SHP77 treated with DMSO at 0.1 percent for 48 hours (cell line): ENCODE data around the gene REXO5.

Source experiments
- DNase-seq: peaks from one replicate; lab custom pipeline; 2025; lab: John Stamatoyannopoulos, UW

REXO5 gene

DNA sequence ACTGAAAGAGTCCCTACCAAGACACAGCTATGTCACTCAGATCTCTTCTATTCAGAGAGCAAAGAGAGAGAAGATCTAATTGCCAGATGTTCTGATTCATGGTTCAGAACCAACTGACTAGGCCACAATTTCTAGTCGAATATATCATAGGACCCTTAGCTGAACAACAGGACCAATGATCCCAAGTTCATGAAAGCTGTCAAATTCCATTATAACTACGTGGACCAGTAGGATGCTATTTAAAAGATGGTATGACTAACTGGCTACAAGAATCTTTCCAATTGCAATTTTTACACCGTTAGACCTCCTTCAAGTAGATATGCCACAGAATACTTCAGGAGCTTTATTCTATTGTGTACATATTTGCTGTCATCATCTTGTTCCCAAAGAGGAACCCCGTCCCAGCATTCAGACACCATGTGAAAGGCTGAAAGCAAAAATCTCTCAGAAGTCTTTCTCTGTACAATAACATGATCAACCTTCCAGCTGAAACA is 67.8 kb downstream of the REXO5 start:
- no peak for DNase-seq

DNA sequence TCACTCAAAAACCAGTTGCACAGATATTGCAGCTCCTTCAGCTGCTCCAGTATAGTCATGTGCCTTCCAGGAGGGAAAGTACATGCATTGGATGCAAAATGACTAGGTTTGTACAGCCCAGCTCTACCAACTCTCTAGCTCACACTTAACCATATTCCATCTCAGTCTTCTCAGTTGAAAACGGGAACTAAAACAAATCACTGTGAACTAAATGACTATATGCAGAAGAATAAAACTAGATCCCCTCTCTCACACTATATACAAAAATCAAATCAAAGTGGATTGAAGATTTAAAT is 69.0 kb downstream of the REXO5 start:
- no peak for DNase-seq

DNA sequence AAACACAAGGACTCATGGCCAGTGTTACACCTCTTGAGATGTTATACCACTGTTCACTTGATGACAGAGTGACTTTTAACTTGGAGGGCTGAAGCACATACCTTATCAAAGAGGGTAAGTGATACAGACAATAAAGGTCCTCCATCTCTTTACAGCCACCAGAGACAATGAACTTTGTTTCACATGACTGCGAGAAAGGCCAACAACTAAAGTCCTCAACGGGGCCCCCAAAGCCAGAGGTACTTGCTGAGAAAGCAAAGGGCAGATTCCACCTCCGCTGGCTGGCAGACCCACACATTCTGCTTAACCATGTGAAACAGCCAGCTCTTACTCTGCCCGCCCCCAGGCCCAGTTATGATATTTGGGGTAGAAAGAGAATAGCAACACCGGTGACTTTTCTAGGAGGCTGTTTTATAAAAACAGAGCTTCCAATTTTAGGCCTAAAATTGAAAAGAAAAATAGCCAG is 72.4 kb downstream of the REXO5 start:
- DNase-seq: no peak

GRCh38 chr16:20879175-20880040 is 73.1 kb downstream of the REXO5 start:
- no peak for DNase-seq

DNA sequence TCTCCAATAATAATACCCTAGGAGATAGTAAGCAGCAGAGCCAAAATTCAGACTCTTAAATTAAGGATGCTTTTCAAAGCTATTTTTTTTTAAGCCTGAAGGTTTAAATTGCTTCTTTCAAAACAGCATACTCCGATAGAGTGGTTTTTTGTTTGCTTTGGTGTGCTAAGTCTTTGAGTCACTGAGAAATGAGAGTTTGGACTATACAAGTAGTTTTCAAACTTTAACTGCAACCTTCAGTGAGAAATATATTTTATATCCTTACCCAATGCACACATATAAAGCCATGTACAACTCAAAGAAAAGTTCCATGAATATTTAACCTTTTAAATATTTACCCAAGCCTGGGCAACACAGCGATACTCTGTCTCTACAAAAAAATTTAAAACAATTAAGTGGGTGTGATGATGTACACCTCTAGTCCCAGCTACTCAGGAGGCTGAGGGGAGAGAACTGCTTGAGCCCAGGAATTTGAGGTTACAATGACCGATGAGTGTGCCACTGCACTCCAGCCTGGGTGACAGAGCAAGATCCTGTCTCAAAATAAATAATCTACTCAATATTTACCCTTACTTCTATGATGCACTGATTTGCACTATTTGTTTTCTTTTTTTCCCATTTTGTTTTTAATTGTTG is 74.7 kb downstream of the REXO5 start:
- no peak for DNase-seq

GRCh38 chr16:20881503-20881878 is 75.2 kb downstream of the REXO5 start:
- DNase-seq: no peak

GRCh38 chr16:20883554-20884239 is 77.4 kb downstream of the REXO5 start:
- no peak for DNase-seq

GRCh38 chr16:20884240-20884556 is 77.9 kb downstream of the REXO5 start:
- no peak for DNase-seq

DNA sequence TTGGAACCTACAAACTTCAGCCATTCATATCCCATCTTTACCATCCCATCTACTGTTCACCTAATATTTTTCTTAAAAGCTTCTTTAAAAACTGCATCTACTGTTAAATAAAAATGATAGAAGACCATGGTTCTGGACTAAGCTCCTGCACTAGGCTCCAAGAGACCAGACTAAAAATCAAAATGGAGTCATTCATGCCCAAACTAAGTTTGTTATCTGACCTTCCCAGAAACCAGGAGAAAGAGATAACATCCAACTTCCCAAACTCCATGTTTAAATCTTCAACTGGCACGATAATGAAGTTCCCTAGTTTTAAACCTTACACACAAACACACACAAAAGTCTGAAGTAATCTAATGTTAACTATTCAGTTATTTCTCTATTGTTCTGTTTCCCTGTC is 80.0 kb downstream of the REXO5 start:
- DNase-seq: no peak

DNA sequence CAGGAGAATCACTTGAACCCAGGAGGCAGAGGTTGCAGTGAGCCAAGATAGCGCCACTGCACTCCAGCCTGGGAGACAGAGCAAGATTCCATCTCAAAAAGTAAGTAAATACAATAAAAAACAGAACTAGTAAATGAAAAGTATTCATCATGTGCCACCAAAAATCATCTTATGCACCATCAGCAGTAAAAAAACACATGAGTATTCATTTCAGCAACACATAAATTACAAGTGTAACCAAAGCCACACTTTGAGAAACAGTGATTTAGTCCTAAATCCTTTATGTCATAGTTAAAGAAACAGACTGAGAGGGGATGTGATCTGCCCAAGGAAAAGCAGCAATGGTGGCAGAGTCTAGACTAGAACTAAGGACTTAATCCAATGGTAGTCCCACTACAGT is 80.9 kb downstream of the REXO5 start:
- DNase-seq: no peak

DNA sequence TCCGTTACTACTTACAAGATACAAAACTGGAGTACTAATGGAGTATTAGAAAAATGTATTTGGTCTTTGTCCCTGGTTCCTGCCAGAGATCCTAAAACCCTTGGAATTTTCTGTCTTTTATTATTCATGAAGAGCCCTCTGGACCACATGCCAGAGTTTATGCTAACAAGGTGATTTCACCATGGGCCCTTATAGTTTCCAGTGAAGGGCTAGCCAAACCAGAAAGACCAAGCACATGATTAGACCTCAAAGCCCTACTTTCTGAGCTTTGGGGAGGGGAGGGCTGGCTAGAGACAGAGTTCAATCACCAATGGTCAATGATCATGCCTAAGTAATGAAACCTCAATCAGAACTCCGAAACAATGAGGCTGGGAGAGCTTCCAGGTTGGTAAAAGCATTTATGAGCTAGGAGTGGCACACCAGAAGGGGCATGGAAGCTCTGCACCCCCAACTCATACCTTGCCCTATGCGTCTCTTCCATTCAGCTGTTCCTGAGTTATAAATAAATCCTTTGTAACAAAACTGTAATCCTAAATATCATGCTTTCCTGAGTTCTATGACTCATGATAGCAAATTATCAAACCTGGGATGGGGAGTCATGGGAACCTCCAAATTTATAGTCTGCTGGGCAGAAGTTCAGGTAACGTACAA is 83.4 kb downstream of the REXO5 start:
- no peak for DNase-seq

DNA sequence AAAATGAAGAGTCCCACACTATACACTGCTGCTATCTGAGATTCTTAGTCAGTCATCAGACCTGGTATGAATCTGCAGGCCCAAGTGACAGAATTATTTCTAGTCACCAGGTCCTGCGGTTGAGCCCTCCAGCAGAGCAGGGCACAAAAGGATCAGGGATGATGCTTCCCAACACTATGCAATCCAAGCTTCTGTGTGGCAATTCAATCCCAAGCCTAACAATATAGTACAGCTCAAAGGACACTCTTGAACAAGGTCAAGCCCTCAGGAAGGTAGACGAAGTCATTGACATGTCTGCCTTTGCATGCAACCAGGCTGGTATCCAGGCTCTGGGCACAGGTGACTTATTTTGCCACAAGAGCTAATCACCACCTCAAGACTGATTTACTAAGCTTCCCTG is 88.1 kb downstream of the REXO5 start:
- no peak for DNase-seq

DNA sequence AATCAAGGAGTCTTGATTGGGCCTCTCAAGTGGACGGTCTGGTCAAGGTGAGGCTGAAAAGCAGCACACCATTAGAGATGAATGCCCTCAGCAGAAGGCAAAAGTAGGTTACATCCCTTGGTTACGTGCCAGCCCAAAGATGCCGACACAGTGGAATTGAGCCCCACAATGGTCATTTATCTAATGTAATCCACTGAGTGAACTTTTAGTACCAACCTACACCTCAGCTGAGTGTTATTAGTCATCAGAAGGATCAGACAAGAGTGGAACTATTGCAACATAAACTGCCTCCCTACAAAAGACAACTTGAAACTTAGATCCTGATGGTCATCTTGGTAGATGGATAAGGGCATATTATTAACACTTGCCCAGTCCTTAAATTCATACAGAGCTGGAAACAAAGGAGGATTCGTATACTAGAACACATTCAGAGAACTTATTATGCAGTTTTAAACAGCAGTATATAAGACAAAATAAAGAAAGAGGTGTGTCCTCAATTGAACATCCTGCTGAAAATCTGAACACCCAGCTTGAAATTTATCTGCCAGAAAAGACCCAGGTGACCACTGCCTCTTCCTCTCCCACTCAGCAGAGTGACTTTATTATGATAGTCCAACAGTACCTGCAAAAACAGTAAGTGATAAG is 91.0 kb downstream of the REXO5 start:
- no peak for DNase-seq

GRCh38 chr16:20897922-20898321 is 91.6 kb downstream of the REXO5 start:
- no peak for DNase-seq

- no peak for DNase-seq
These were observed 92.7 kb downstream of the REXO5 start for GRCh38 chr16:20899071-20899470.
